ENCODE data around the gene PLAGL2. TPM values are rescaled to one million over a fixed set of nuclear protein-coding genes. Genes with fewer than 3 reads are reported as not detected.

PLAGL2 gene
- polyA plus RNA-seq, 3 donors from 2014 or later = 1.3 to 3.4 (median 1.6) TPM

DNA sequence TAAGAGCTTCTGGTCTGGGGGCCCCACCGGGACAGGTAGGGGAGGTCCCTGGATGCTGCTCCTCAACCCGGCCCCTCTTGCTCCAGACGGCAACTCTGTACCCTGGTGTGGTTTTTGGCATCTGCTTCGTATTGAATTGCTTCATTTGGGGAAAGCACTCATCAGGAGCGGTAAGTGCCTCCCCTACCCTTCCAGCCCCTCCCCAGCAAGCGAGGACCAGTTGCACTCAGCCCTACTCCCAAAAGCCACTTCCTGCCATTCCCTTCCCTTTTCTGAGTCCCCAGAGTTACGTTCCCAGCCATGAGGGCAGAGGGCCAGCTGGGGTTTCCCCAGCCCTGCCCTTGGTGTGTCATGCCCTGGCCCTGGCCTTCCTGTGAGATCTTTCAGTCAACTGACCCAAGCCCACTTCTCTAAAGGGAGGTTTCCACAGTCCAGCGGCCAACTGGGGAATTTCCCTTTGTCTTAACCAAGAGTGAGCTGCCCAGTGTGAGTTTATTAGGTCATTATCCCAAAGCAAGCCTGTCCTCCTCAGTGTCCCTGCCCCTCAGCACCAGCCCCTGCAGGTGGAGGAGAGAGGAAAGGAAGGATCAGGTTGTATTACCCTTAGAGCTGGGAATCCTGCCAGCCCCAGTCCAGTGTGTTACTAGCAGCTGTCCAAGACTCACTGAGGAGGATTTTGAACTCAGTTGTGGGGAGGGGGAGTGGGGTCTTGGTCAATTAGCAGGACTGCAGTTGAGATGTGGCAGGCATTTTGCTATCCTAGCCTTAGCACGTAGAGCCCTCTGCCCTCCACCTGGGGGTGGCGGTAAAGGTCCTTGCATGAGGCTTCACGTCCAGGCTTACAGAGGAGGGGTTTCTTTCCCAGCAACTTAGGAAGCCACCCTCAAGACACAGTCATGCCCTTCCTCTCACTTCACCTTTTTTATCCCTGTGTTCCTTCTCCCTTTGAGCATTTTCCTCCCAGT, 52.2 kb downstream of the PLAGL2 start:
- H3K27ac Mint-ChIP-seq = peak overlapping the region in 4 of 6 donors; percentile 12 to 67 (median 39)
- peak; percentile 1 to 22 (median 2) for DNase-seq

DNA sequence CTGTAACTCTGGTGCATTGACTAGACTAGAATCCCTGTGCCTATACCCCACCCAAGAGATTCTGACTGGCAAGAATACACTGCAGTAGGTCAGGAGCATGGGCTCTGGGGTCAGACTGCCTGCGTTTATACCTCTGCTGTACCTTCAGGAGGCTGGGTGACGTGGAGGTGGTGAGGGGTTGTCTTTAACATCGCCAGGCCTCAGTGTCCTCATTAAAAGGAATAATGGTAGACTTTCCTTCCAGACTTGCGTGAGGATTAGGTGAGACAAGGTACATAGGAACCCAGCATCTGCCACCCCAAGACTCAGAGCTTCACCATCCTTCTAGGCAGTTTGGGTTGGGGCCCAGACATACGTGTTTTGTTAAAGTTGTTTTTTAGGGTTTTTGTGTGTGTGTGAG, 53.8 kb downstream of the PLAGL2 start:
- Mint-ChIP-seq H3K27ac (no peak overlapping the region), H3K9me3 (no peaks in the 10 kb centered on the region), H3K27me3 (ENCODE audit: low read depth in 3 of 3) (peaks cover 0 to 2% (median 0%) of the 10 kb centered on the region in 3 donors), H3K36me3 (peaks cover 11 to 32% (median 20%) of the 10 kb centered on the region in 3 donors), H3K4me1 (peaks cover 9 to 17% of the 10 kb centered on the region in 2 donors), H3K4me3 (no peak overlapping the region)
- no peak for DNase-seq

More for the DNA sequence above, 52.2 kb downstream of the PLAGL2 start:
- Mint-ChIP-seq H3K36me3 (peaks cover 11 to 38% (median 20%) of the 10 kb centered on the region in 3 donors), H3K4me1 (peaks cover 9 to 17% of the 10 kb centered on the region in 2 donors), H3K9me3 (no peaks in the 10 kb centered on the region), H3K4me3 (peak overlapping the region in 1 of 5 donors; percentile 18), H3K27me3 (ENCODE audit: low read depth in 3 of 3) (peaks cover 0 to 3% (median 0%) of the 10 kb centered on the region in 3 donors)

GRCh38 chr20:32153156-32153665, 54.3 kb downstream of the PLAGL2 start:
- no peaks in the 10 kb centered on the region for H3K9me3 Mint-ChIP-seq
- H3K4me1 Mint-ChIP-seq = peaks cover 9 to 17% of the 10 kb centered on the region in 2 donors
- no peak overlapping the region for H3K27ac Mint-ChIP-seq
- H3K36me3 Mint-ChIP-seq = peaks cover 11 to 32% (median 20%) of the 10 kb centered on the region in 3 donors
- peaks cover 0 to 2% (median 0%) of the 10 kb centered on the region in 3 donors for H3K27me3 Mint-ChIP-seq (ENCODE audit: low read depth in 3 of 3)
- H3K4me3 Mint-ChIP-seq = no peak overlapping the region
- no peak for DNase-seq

DNA sequence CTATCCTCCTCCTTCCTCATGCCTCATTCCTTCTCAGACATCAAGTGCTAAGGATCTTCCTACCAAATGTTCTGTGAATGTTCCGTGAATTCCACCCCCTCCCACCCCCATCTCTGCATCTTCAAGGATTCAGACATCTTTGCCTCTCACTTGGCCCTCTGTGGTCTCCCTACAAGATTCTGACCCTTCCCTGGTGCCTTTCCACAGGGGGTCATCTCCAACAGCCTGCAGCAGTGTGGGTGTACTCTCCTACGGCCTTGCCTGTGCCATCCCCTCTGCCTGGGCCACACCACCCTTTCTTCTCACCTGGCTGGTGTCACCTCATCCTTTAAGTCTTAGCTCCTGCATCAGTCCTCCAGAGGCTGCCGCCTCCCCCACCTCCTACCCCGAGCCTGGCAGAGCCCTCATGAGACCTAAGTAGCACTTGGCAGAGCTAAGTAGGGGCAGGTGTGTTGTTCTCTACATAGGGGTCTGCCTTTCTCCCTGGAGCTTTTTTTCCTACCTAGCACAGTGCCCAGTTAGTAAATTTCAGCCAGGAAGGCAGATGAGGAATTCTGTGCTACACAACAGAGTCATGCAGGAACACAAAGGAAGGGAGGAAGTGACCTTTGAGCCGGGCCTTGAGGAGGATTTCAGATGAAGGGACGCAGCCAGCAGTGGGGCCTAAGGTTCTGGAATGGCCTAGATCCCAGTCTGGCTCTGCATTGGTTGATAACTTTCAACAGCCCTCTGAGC, 55.0 kb downstream of the PLAGL2 start:
- H3K27me3 Mint-ChIP-seq (ENCODE audit: low read depth in 3 of 3) = peaks cover 0 to 2% (median 0%) of the 10 kb centered on the region in 3 donors
- H3K27ac Mint-ChIP-seq = no peak overlapping the region
- peaks cover 9 to 17% of the 10 kb centered on the region in 2 donors for H3K4me1 Mint-ChIP-seq
- no peak overlapping the region for H3K4me3 Mint-ChIP-seq
- DNase-seq = no peak
- no peaks in the 10 kb centered on the region for H3K9me3 Mint-ChIP-seq
- peaks cover 11 to 28% (median 15%) of the 10 kb centered on the region in 3 donors for H3K36me3 Mint-ChIP-seq

GRCh38 chr20:32150291-32150848, 57.2 kb downstream of the PLAGL2 start:
- Mint-ChIP-seq H3K4me3 (no peak overlapping the region), H3K27ac (no peak overlapping the region), H3K36me3 (peaks cover 19 to 36% (median 23%) of the 10 kb centered on the region in 3 donors), H3K4me1 (peaks cover 6 to 10% of the 10 kb centered on the region in 2 donors), H3K27me3 (ENCODE audit: low read depth in 3 of 3) (peaks cover 0 to 2% (median 0%) of the 10 kb centered on the region in 3 donors), H3K9me3 (no peaks in the 10 kb centered on the region)
- DNase-seq = no peak

DNA sequence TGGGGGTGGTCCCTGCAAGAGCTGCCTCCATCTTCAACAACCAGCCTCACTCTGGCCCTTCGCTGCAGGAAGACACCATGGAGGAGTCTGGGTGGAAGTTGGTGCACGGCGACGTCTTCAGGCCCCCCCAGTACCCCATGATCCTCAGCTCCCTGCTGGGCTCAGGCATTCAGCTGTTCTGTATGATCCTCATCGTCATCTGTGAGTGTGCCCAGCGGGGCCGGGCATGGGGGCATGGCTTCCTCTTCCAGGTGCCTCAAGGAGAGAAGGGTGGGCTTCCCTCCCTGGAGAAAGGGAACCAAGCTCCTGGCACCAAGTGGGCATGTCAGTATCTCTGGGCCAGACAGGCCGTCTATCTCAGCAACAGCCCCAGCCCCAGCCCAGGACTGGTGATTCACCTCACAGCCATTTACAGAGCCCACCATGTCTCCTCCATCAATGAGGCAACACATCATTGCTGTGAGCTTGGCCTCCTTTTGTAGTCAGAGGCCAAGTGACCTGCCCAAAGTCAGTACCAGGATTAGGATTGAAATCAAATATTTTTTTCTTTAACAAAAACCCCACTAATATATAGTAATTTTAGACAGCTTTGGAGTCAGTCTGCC, 57.9 kb downstream of the PLAGL2 start:
- peaks cover 0 to 2% (median 0%) of the 10 kb centered on the region in 3 donors for H3K27me3 Mint-ChIP-seq (ENCODE audit: low read depth in 3 of 3)
- DNase-seq = no peak
- peak overlapping the region in 1 of 6 donors; percentile 76 for H3K27ac Mint-ChIP-seq
- peaks cover 21 to 36% (median 24%) of the 10 kb centered on the region in 3 donors for H3K36me3 Mint-ChIP-seq
- H3K4me3 Mint-ChIP-seq = no peak overlapping the region
- no peaks in the 10 kb centered on the region for H3K9me3 Mint-ChIP-seq
- H3K4me1 Mint-ChIP-seq = peaks cover 2 to 3% of the 10 kb centered on the region in 2 donors

GRCh38 chr20:32144898-32145662, 62.5 kb downstream of the PLAGL2 start:
- Mint-ChIP-seq H3K27me3 (ENCODE audit: low read depth in 3 of 3) (no peaks in the 10 kb centered on the region), H3K36me3 (peaks cover 24 to 57% (median 37%) of the 10 kb centered on the region in 3 donors), H3K4me3 (no peak overlapping the region), H3K4me1 (no peaks in the 10 kb centered on the region), H3K9me3 (no peaks in the 10 kb centered on the region), H3K27ac (peak overlapping the region in 1 of 6 donors; percentile 1)
- DNase-seq = no peak

GRCh38 chr20:32142991-32143390, 64.6 kb downstream of the PLAGL2 start:
- Mint-ChIP-seq H3K27me3 (ENCODE audit: low read depth in 3 of 3) (no peaks in the 10 kb centered on the region), H3K27ac (no peak overlapping the region), H3K4me1 (no peaks in the 10 kb centered on the region), H3K36me3 (peaks cover 35 to 70% (median 49%) of the 10 kb centered on the region in 3 donors), H3K9me3 (no peaks in the 10 kb centered on the region), H3K4me3 (no peak overlapping the region)
- DNase-seq = no peak

Other genes with a start within 250 kb of the PLAGL2 start
- gene XKR7, start 239.6 kb downstream of the PLAGL2 start, polyA plus RNA-seq = not detected
- gene CCM2L, start 197.3 kb downstream of the PLAGL2 start, polyA plus RNA-seq = not detected
- 1 to 10 TPM; 1.7 to 8.8 (median 7.3) TPM for gene HCK, start 155.5 kb downstream of the PLAGL2 start, polyA plus RNA-seq
- gene TM9SF4, start 98.0 kb downstream of the PLAGL2 start, polyA plus RNA-seq = 10 to 100 TPM; 22.0 to 42.9 (median 38.5) TPM
- gene POFUT1, start 137 bp upstream of the PLAGL2 start, polyA plus RNA-seq = 10 to 100 TPM in 2 of 3 donors, 1 to 10 TPM in 1; 7.5 to 15.4 (median 10.6) TPM
- gene KIF3B, start 69.9 kb upstream of the PLAGL2 start, polyA plus RNA-seq = 1 to 10 TPM; 1.1 to 3.2 (median 1.4) TPM
- gene ASXL1, start 150.6 kb upstream of the PLAGL2 start, polyA plus RNA-seq = 10 to 100 TPM in 1 of 3 donors, 1 to 10 TPM in 2; 2.9 to 11.0 (median 5.3) TPM